HFF-Myc (cell line): Measurements from ENCODE around the gene IL13.

Experiments used
- DNase-seq: peaks from one replicate; pipeline ENCODE4 v3.0.0-alpha.2; 2011; ENCODE audit warnings: low read depth; ENCODE audit errors: extremely low read depth
- H3K4me3 ChIP-seq: replicated peaks from 2 replicates; pipeline ENCODE4 v1.5.1; 2011; ENCODE audit warnings: low read depth, mild to moderate bottlenecking, control low read depth, low read length
- CTCF ChIP-seq: IDR thresholded peaks from 2 replicates; pipeline ENCODE4 v1.5.1; 2012; ENCODE audit warnings: mild to moderate bottlenecking, low read depth, low read length, control low read depth; ENCODE audit errors: missing control alignments

IL13 gene

DNA sequence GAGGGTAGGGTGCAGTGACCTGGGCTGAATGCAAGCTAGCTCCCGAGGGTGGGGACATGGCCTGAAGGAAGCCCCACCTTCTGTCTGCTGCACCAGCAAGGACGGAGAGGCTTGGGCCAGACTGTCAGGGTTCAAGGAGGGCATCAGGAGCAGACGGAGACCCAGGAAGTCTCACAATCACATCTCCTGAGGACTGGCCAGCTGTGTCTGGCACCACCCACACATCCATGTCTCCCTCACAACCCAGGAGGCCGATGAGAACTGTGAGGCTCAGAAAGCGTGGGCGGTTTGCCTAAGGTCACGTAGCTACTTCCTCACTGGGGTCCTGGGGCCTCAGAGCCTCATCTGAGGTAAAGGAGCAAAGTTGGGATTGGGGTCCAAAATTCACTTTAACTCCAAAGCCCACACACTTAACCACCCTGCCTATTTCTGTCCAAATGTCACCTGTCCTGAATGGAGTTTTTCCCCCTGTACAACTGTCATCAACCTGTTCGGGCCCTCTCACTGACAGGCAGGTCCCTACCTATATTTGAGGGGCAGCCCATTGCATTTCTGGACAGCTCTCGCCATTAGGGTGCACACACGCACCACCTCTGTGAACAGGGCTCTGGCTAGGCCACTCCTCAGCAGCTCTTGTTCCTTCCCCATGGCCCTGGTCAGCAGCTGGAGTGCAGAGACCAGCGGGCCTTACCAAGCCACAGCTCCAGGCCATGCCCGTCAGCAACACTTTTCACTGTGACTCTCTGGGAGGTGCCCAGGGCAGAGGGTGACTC, 3.4 kb downstream of the IL13 start:
- DNase-seq, result no peak
- no peak overlapping the region for H3K4me3 ChIP-seq
- no peak for TF ChIP-seq CTCF

DNA sequence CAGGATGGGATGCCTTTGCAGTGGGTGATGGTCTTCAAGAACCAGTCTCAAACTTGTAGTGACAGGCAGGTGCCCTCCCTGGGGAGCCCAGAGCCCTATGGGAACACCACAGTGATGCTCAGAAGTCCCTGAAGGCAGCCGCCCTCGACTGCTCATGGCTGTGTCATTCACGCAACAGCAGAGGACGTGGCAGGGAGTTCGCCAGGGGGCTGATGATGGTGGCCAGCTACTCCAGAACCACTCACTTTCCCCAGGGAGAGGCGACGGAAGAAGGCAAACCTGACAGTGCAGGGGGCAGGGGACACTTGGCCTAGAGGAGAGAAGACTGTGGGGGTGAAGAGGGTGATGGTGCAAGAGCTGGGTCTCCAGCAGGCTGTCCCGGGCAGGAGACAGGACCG, 4.0 kb downstream of the IL13 start:
- TF ChIP-seq CTCF, result no peak
- DNase-seq, result no peak
- no peak overlapping the region for H3K4me3 ChIP-seq

- H3K4me3 ChIP-seq, result no peak overlapping the region
- no peak for DNase-seq
- no peak for TF ChIP-seq CTCF
Observed at GRCh38 chr5:132662925-132663770, 5.2 kb downstream of the IL13 start.

DNA sequence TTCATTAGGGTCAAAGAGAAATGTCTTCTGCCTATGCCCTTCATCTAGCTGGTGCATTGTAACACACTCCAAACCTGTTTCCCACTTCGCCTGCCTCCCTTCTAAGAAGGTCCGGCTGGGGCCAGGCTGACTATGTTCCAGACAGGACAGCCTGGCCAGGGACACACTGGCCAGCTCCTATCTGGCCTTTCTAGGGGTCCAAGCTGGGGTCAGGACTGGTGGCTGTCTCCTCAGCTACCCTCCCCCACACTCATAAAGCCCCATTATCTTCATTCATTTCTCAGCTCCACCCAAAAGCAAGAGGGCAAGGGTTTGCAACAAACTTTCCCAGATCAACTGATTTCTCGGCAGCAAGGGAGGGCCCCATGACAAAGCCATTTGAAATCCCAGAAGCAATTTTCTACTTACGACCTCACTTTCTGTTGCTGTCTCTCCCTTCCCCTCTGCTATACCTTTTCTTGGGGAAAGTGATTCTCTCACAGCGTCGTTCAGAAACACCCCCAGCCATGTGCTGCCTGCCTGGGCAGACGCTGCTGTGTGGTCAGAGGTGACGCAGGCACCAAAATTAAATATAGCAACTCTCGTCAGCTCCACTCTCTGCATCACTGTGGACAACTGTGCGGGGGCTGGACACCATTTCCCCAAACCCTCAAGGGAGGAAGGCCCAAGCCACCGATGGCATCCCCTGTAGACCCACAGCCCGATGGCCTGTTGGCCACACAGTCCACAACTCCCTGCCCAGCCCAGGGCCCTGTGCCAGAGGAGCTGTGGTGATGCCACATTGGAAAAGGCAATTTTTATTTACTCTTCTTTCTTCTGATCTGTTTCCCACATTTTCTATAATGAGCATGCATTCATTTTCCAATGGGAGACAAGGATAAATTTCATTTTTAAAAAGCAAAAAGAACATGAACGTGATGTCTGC, 6.1 kb downstream of the IL13 start:
- TF ChIP-seq CTCF, result no peak
- no peak for DNase-seq
- no peak overlapping the region for H3K4me3 ChIP-seq

GRCh38 chr5:132664696-132665209, 6.8 kb downstream of the IL13 start:
- no peak for DNase-seq
- TF ChIP-seq CTCF, result no peak

GRCh38 chr5:132665574-132666080, 7.7 kb downstream of the IL13 start:
- no peak for DNase-seq
- no peak for TF ChIP-seq CTCF
- H3K4me3 ChIP-seq, result no peak overlapping the region

More at GRCh38 chr5:132664696-132665209, 6.8 kb downstream of the IL13 start:
- no peak overlapping the region for H3K4me3 ChIP-seq
